ENCODE measurements around the gene RAPH1. TPM values are rescaled to one million over a fixed set of nuclear protein-coding genes. Genes with fewer than 3 reads are reported as not detected.

RAPH1 gene, protein sequence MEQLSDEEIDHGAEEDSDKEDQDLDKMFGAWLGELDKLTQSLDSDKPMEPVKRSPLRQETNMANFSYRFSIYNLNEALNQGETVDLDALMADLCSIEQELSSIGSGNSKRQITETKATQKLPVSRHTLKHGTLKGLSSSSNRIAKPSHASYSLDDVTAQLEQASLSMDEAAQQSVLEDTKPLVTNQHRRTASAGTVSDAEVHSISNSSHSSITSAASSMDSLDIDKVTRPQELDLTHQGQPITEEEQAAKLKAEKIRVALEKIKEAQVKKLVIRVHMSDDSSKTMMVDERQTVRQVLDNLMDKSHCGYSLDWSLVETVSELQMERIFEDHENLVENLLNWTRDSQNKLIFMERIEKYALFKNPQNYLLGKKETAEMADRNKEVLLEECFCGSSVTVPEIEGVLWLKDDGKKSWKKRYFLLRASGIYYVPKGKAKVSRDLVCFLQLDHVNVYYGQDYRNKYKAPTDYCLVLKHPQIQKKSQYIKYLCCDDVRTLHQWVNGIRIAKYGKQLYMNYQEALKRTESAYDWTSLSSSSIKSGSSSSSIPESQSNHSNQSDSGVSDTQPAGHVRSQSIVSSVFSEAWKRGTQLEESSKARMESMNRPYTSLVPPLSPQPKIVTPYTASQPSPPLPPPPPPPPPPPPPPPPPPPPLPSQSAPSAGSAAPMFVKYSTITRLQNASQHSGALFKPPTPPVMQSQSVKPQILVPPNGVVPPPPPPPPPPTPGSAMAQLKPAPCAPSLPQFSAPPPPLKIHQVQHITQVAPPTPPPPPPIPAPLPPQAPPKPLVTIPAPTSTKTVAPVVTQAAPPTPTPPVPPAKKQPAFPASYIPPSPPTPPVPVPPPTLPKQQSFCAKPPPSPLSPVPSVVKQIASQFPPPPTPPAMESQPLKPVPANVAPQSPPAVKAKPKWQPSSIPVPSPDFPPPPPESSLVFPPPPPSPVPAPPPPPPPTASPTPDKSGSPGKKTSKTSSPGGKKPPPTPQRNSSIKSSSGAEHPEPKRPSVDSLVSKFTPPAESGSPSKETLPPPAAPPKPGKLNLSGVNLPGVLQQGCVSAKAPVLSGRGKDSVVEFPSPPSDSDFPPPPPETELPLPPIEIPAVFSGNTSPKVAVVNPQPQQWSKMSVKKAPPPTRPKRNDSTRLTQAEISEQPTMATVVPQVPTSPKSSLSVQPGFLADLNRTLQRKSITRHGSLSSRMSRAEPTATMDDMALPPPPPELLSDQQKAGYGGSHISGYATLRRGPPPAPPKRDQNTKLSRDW
- total RNA-seq (2014; rRNA removed; shearing (Covaris generic)) (36.2 and 39.1 TPM in 2 replicates), polyA plus RNA-seq (2016; fragmentation: Nextera tagmentation; extraction: Ambion mirVana) (5.0 and 6.6 TPM in 2 replicates)
- long read RNA-seq, partial matches to known transcripts = 1 of 2 reads
- long read RNA-seq, other reads (novel, unspliced or antisense) = 1 of 2 reads

DNA sequence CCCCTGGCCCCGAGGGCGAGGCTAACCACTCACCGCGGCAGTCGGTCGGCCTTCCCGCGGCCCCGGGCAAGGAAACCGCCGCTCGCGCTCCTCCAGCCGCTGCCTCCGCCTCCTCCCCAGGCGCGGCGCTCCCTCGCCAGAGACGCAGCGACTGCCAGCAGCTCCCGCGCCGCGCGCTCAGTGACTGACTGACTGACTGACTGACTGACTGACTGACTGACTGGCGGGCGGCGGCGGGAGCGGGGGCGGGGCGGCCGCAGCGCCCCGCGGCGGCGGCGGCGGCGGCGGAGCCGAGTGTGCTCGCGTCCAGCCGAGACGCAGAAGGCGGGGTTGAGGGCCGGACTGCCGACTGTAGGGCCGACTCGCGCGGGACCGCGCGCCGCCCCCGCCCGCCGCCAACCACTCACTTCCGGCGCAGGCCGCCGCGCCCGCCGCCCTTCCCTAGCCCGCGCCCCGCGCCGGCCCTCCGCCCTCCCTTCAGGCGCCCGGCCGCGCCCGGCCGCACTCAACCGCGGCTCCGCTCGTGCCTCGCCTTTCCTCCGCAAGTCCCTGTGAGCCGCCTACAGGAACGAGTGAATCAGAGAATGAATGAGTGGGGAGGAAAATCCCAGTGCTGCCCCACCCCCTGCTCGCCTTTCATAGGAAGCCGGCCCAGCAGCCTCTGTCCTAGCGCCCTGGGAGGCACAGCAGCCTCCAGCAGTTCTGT lies at the start of gene RAPH1:
TSS of gene RAPH1 (minus strand) at position 224 of the 706 bp plus-strand sequence. CDS start 39,948 bp downstream, outside the sequence.
- Histone ChIP-seq H3K9me2 (ENCODE audit: insufficient read depth) (no peaks in the 10 kb centered on the region), H3F3A (replicated peaks; ENCODE audit: low read depth) (peaks cover 10% of the 10 kb centered on the region; the same call in 1 of the 2 replicates), H3K4me1 (ENCODE audit: insufficient read depth) (peaks cover 26% of the 10 kb centered on the region), H3K79me2 (replicated peaks; ENCODE audit: insufficient read depth) (peaks cover 37% of the 10 kb centered on the region), H3K36me3 (ENCODE audit: insufficient read depth) (0 out of 2 replicates have a peak, but pooled peaks cover 3% of the 10 kb centered on the region), H2AFZ (peak within 1 kb of the TSS; percentile 63), H3K27me3 (ENCODE audit: insufficient read depth) (peaks cover 19% of the 10 kb centered on the region), H4K20me1 (replicated peaks; ENCODE audit: insufficient read depth) (peaks cover 13% of the 10 kb centered on the region), H3K27ac (ENCODE audit: low read depth) (peak within 1 kb of the TSS; percentile 90), H3K4me2 (peak within 1 kb of the TSS; percentile 88), H3K4me3 (peak within 1 kb of the TSS; percentile 87)
- Mint-ChIP-seq H3K4me3 (peak within 1 kb of the TSS; percentile 88), H3K36me3 (ENCODE audit: low read depth) (peaks cover 5% of the 10 kb centered on the region; the same call in 1 of the 3 replicates), H3K9me3 (peaks cover 9% of the 10 kb centered on the region), H3K27ac (peak within 1 kb of the TSS; percentile 91), H3K27me3 (ENCODE audit: insufficient read depth, low read depth, poor library complexity) (peaks cover 15% of the 10 kb centered on the region), H3K4me1 (peaks cover 33% of the 10 kb centered on the region; the same call in 2 of the 3 replicates)
- ATAC-seq (peak; percentile 82), DNase-seq (ENCODE audit: low spot score) (peak; percentile 87)
- TF ChIP-seq, protein P1, sequence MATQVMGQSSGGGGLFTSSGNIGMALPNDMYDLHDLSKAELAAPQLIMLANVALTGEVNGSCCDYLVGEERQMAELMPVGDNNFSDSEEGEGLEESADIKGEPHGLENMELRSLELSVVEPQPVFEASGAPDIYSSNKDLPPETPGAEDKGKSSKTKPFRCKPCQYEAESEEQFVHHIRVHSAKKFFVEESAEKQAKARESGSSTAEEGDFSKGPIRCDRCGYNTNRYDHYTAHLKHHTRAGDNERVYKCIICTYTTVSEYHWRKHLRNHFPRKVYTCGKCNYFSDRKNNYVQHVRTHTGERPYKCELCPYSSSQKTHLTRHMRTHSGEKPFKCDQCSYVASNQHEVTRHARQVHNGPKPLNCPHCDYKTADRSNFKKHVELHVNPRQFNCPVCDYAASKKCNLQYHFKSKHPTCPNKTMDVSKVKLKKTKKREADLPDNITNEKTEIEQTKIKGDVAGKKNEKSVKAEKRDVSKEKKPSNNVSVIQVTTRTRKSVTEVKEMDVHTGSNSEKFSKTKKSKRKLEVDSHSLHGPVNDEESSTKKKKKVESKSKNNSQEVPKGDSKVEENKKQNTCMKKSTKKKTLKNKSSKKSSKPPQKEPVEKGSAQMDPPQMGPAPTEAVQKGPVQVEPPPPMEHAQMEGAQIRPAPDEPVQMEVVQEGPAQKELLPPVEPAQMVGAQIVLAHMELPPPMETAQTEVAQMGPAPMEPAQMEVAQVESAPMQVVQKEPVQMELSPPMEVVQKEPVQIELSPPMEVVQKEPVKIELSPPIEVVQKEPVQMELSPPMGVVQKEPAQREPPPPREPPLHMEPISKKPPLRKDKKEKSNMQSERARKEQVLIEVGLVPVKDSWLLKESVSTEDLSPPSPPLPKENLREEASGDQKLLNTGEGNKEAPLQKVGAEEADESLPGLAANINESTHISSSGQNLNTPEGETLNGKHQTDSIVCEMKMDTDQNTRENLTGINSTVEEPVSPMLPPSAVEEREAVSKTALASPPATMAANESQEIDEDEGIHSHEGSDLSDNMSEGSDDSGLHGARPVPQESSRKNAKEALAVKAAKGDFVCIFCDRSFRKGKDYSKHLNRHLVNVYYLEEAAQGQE (IDR thresholded peaks at IDR 0.05; ENCODE audit: unreplicated experiment) = peak; percentile 7
- no peak for TF ChIP-seq EZH2 (IDR thresholded peaks at IDR 0.05; ENCODE audit: low read depth, unreplicated experiment)
- TF ChIP-seq, protein P2, sequence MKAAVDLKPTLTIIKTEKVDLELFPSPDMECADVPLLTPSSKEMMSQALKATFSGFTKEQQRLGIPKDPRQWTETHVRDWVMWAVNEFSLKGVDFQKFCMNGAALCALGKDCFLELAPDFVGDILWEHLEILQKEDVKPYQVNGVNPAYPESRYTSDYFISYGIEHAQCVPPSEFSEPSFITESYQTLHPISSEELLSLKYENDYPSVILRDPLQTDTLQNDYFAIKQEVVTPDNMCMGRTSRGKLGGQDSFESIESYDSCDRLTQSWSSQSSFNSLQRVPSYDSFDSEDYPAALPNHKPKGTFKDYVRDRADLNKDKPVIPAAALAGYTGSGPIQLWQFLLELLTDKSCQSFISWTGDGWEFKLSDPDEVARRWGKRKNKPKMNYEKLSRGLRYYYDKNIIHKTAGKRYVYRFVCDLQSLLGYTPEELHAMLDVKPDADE (IDR thresholded peaks at IDR 0.05) = no peak
- TF ChIP-seq ZNF331 (CRISPR knock-in tag; IDR thresholded peaks at IDR 0.05; ENCODE audit: low read depth) = no peak
- TF ChIP-seq CREB1 (CRISPR knock-in tag; IDR thresholded peaks at IDR 0.05; ENCODE audit: low read depth) = 0 out of 2 replicates have a peak, but pooled peaks have one; percentile 7
- TF ChIP-seq STAT1 (IDR thresholded peaks at IDR 0.05; ENCODE audit: unreplicated experiment) = no peak
- TF ChIP-seq ZNF114 (CRISPR knock-in tag; IDR thresholded peaks at IDR 0.05) = no peak
- no peak for TF ChIP-seq NANOG (IDR thresholded peaks at IDR 0.05; ENCODE audit: borderline replicate concordance)
- TF ChIP-seq, protein P3, sequence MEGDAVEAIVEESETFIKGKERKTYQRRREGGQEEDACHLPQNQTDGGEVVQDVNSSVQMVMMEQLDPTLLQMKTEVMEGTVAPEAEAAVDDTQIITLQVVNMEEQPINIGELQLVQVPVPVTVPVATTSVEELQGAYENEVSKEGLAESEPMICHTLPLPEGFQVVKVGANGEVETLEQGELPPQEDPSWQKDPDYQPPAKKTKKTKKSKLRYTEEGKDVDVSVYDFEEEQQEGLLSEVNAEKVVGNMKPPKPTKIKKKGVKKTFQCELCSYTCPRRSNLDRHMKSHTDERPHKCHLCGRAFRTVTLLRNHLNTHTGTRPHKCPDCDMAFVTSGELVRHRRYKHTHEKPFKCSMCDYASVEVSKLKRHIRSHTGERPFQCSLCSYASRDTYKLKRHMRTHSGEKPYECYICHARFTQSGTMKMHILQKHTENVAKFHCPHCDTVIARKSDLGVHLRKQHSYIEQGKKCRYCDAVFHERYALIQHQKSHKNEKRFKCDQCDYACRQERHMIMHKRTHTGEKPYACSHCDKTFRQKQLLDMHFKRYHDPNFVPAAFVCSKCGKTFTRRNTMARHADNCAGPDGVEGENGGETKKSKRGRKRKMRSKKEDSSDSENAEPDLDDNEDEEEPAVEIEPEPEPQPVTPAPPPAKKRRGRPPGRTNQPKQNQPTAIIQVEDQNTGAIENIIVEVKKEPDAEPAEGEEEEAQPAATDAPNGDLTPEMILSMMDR (conservative IDR thresholded peaks at IDR 0.05; ENCODE audit: low read depth in 2 of 2) = no peak

Measured in GM23338 (cell line).